DMS79 (cell line): ENCODE results near the gene SPOCD1.

ENCODE experiments used
- DNase-seq: peaks from one replicate; lab custom pipeline; 2025; lab: John Stamatoyannopoulos, UW

Gene SPOCD1

DNA sequence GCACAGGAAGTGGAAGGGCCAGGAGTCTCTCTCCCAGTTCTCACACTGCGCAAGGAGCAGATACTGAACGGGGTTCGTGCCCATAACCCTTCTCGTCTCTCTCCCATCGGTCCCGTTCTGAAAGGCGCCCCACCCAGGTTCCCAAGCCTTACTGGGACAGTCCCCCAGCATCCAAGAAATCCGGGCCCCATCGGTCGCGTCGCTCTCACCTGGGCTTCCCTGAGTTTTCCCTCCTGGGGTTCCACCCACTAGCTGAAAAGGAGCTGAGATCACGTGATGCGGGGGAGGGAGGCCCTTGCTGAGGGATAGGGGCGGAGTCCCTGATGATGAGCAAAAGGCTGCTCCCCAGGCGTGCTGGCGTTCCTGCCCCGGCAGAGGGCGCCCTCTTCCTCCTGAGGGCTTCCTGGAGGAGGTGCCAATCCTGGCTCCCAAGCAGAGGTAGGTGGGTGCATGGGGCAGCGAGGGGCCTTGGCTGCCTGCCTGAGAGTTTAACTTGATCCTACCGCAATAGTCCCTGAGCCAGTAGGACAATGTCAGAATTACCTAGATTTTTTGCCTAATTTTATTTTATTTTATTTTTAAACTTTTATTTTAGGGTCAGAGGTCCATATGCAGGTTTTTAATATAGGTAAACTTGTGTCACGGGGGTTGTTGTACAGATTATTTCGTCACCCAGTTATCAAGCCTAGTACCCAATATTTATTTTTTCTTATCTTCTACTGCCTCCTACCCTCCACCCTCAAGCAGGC lies at the start of gene SPOCD1:
Gene SPOCD1 (minus strand): TSS at position 271 of the 749 bp plus-strand sequence. CDS start 689 bp downstream, outside the sequence.
- DNase-seq, result no peak

- DNase-seq, result no peak
These were observed 46.2 kb upstream of the SPOCD1 start for GRCh38 chr1:31862071-31862470.

DNA sequence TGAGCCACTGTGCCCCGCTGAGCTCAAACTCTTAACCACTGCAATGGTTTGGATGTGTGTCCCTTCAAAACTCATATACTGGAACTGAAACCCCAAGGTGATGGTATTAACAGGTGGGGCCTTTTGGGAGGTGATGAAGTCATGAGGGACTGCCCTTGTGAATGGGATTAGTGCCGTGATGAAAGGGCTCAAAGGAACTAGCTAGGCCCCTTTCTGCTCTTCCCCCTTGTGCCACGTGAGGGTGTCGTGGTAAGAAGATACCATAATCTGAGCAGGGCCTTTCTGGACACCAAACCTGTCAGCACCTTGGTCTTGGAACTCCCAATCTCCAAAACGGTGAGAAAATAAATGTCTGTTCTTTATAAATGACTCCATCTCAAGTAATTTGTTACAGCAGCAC lies 45.5 kb upstream of the SPOCD1 start:
- DNase-seq, result no peak

- no peak for DNase-seq
These were observed 44.8 kb upstream of the SPOCD1 start for GRCh38 chr1:31860581-31860980.

- DNase-seq, result no peak
These were observed 43.9 kb upstream of the SPOCD1 start for GRCh38 chr1:31859719-31860118.

DNA sequence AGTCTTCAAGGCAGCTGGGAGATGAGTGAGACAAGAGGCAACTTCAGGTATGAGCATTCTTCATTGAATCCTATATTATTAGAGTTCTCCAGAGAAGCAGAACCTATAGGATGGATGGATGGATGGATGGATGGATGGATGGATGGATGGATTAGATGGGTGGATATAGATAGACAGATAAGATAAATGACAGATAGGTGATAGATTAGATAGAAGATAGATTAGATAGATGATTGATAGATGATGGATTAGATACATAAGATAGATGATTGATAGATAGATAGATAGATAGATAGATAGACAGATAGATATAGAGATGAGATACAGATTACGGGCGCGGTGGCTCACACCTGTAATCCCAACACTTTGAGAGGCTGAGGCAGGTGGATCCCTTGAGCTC lies 43.2 kb upstream of the SPOCD1 start:
- DNase-seq, result no peak

DNA sequence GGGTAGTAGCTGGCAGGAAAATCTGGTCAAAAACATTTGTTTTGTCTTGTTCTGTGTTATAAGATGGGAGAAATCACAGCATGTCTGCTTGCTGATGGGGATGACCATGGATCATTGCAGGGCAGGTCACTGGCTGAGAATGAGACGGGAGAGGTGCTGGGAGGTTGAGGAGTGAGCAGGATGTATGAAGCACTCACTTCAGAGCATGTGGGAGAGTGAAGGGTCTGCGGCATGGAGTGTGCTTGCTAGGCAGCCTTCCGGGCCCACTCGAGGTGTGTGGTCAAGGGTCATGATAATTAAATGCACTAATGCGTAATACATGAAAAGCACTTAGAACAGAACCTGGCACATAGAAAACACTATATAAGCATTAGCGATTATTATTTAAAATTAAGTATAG lies 42.0 kb upstream of the SPOCD1 start:
- peak; percentile 97 for DNase-seq

DNA sequence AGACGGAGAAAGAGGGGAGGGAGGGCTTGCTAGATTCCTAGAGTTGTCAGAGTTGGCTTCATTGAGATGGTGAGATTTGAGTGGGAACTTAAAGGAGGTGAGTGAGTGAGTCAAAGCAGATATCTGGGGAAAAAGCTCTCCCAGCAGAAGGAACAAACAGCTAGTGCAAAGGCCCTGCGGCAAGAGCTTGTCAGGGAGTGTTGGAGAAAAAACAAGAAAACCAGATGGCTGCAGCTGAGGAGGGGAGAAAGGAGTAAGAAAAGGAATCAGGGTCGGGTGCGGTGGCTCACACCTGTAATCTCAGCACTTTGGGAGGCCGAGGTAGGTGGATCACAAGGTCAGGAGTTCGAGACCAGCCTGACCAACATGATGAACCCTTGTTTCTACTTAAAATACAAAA lies 40.3 kb upstream of the SPOCD1 start:
- no peak for DNase-seq

- no peak for DNase-seq
These were observed 39.4 kb upstream of the SPOCD1 start for GRCh38 chr1:31855038-31855845.

DNA sequence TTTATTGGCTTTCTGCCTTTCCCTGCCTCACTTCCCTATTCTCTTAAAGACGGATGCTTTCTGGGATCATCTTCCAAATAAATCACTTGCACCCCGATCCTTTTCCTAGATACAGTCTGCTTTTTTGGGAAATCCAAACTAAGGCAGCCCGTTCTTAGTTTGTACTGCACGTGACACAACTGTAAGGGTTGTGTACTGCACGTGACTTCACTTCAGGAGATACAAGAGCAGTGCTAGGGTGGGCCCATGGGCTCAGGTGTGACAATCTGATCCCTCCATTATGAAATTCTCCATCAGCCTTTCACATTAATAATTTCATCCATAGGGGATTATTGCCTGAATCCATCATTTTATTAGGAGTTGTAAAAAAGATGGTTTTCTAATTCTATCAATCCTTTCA lies 33.8 kb upstream of the SPOCD1 start:
- no peak for DNase-seq

GRCh38 chr1:31848381-31848897 lies 32.6 kb upstream of the SPOCD1 start:
- peak; percentile 96 for DNase-seq

GRCh38 chr1:31846484-31846883 lies 30.7 kb upstream of the SPOCD1 start:
- DNase-seq, result no peak

DNA sequence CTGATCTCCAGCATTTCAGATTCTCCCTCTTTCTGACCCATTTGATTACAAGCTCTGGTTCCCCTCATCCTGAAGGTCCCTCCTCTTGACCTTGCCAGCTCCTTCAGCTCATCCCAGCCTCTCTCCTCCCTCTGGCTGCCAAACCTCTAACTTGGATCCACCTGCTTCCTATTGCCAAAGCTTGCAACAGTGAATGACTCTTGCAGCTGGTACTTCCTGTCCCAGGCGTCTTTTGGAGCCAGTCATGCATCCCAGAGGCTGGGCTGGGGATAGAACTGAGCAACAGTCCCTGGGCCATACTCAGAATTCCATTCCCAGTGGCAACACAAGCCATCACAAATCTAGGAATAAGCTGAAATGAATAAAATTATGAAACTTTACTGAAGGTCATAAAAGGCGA lies 27.7 kb upstream of the SPOCD1 start:
- peak; percentile 66 for DNase-seq

GRCh38 chr1:31839662-31840343 lies 24.0 kb upstream of the SPOCD1 start:
- no peak for DNase-seq

DNA sequence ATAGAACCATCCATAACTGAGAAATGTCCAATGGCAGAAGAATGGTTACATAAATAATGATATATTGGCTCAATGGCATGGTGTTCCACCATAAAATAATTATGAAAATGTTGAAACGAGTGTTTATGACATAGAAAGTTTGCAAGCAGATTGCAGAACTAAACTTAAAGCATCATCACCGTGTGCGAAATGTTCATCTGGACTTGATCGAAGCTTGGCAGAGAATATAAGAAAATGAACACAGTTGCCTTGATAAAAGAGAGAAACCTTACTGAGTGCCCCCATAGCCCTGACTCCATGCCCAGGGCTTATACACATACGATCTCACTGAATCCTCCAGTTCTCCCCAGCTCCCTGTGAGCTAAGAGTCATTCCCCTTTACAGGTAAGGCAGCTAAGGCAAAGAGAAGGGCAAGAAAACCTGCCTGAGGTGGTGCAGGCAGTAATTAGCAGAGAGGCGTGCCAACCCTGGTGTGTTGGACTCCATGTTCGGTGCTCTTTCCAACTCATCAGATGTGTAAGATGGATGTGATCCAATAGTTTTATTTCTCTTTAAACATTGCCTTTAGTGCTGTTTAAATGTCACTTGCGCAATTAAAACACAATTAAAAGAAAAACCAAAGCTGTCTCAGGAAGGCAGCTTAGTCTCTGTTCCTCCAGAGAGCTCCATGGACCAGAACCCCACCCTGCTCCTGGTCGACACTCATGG lies 21.8 kb upstream of the SPOCD1 start:
- no peak for DNase-seq

DNA sequence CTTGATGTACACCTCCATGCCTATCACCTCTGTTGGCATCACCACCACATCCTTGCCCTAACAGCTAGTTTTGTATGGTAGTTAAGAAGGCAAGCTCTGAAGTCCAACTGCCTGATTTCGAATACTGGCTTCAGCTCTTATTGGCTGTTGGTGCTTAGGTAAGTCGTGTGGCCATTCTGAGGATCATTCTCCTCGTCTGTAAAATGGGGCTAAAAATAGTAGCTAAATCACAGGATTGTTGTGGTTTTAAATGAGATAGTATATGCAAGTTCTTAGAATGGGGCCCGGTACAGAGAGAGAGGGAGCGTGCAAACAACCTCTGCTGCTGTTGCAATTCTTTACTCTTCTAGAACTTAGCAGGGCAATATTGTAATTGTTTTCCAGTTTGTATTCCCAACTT lies 20.8 kb upstream of the SPOCD1 start:
- DNase-seq, result no peak

GRCh38 chr1:31835415-31835814 lies 19.6 kb upstream of the SPOCD1 start:
- no peak for DNase-seq

GRCh38 chr1:31834501-31834900 lies 18.7 kb upstream of the SPOCD1 start:
- DNase-seq, result no peak

DNA sequence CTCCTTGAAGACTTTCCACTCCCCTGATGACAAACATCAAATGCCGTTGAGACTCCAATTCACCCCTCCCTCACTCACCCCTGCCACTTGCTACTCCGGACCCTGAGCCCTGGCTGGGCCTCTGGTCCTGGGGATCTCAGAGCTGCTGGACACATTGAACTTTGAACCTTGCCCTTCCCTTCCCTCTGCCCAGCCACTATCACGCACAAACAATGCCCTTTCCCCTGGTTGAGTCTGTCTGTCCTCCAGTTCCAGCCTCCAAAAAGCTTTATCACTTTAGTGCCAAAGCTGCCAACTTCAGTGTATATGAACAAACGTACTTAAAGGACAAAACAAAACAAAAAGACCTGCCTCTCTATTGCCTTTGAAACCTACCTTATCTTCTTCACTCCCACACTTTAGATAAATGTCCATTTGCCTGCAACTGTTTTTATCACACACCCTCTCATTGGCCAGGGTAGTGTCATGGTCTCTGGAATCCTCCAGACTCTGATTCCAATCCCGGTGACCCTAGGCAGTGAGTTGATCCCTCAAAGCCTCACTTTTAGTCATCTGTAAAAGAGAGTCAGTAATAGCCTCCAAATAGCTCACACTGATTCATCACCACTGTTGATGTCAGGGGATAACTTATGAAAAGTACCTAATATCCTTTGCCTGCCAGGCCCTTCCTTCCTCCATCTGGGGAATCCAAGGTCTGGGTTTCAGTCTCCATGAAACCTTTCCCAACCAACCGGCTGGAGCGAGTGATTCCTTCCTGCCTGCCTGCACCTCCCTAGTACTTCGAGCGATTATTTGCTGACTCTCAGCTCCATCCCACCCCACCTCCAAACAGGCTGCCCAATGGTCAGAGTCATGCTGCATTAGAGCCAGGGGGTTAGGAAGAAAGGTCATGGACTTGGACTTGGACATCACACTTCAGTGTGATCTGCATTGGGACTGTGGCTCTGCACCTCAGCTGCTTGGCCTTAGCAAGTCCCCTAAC lies 15.9 kb upstream of the SPOCD1 start:
- DNase-seq, result no peak

GRCh38 chr1:31830511-31830910 lies 14.7 kb upstream of the SPOCD1 start:
- peak; percentile 73 for DNase-seq

DNA sequence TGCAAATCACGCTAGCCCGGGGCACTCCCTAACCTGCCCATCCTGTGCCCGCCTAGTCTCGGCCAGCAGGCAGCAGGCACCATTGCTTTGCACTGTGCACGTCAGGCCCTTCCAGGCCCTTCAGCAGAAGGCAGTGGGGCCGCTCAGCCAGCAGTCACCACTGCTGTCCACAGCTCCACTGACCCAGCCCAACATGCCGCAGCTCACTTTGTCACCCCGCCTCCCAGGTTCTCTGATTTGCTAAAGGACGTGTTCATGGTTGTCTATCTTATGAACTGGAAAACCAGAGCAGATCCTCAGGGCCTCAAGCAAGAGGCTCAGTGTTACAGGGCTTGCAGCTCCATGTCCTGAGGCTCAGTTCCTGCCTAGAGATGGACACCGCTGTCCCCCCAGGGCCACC lies 14.2 kb upstream of the SPOCD1 start:
- no peak for DNase-seq
